GM12878 (cell line): ENCODE data around the gene GLE1. TPM values are rescaled to one million over a fixed set of nuclear protein-coding genes. Genes with fewer than 3 reads are reported as not detected.

Source experiments
- ATAC-seq: fragments of 200-7000 bp; cut with Tn5 transposase; 3 replicates; pipeline ENCODE4 v1.9.1; 2020; ENCODE audit warnings: mild to moderate bottlenecking, moderate library complexity
- BruUV-seq: library from RNA; stranded (reverse); fragments of 400-500 nt; replicated peaks from 2 replicates; lab custom pipeline; 2021; lab: Mats Ljungman, UMichigan
- CTCF ChIA-PET: fragments of 300-600 bp; sonication (Branson Sonifier 250); formaldehyde crosslinking; extraction: SDS; loops from one replicate; lab custom pipeline; 2021; ENCODE audit warnings: inconsistent platforms; lab: Yijun Ruan, JAX
- POLR2A ChIA-PET: fragments of 350-600 bp; formaldehyde crosslinking; extraction: SDS; loops from one replicate; lab custom pipeline; 2021; ENCODE audit warnings: inconsistent platforms; lab: Charles Lee
- RAD21 ChIA-PET: fragments of 300-600 bp; sonication (Branson Sonifier 250); formaldehyde crosslinking; loops from one replicate; lab custom pipeline; 2023; ENCODE audit warnings: antibody characterized with exemption; ENCODE audit not compliant: unreplicated experiment; lab: Charles Lee
- SMC1A ChIA-PET: fragments of 300-600 bp; sonication (Branson Sonifier 250); formaldehyde crosslinking; loops from one replicate; lab custom pipeline; 2023; ENCODE audit not compliant: unreplicated experiment, uncharacterized antibody; lab: Charles Lee
- DNase-seq: peaks from one replicate; pipeline ENCODE4 v3.0.0-alpha.2; 2011; ENCODE audit warnings: low read depth, low spot score
- FAIRE-seq: peaks from 3 replicates; lab custom pipeline; 2011; peaks lifted over from hg19 to GRCh38; lab: Jason Lieb, UNC
- H2AFZ ChIP-seq: 2 replicates; pipeline ENCODE4 v1.6.0; 2011; ENCODE audit warnings: low read depth, low read length, control low read depth; ENCODE audit not compliant: control insufficient read depth
- H3K27ac ChIP-seq: 2 replicates; pipeline ENCODE4 v1.5.1; 2011; ENCODE audit warnings: control low read depth; ENCODE audit not compliant: control insufficient read depth, insufficient read depth
- H3K27me3 ChIP-seq, 2 experiments: replicated peaks in 1 of 2; 2 replicates each; pipeline versions ENCODE4 v1.6.0 to v1.6.1; 2011; ENCODE audit warnings: low read length in 1 of 2; ENCODE audit not compliant: control insufficient read depth in 2 of 2, insufficient read depth in 2 of 2
- H3K36me3 ChIP-seq, 2 experiments: 2 replicates each; pipeline ENCODE4 v1.5.1; 2011; ENCODE audit warnings: low read length in 1 of 2; ENCODE audit not compliant: control insufficient read depth in 2 of 2, insufficient read depth in 2 of 2
- H3K4me1 ChIP-seq: 2 replicates; pipeline ENCODE4 v1.6.1; 2011; ENCODE audit warnings: mild to moderate bottlenecking, low read length, moderate library complexity, mixed read lengths; ENCODE audit not compliant: control insufficient read depth, insufficient read depth
- H3K4me2 ChIP-seq: 2 replicates; pipeline ENCODE4 v1.6.0; 2011; ENCODE audit warnings: control low read depth; ENCODE audit not compliant: control insufficient read depth, insufficient read depth
- H3K4me3 ChIP-seq: fragments of 200-600 bp; sonication (generic); 2 replicates; pipeline ENCODE4 v1.5.1; 2016
- H3K79me2 ChIP-seq: 2 replicates; pipeline ENCODE4 v1.6.0; 2011; ENCODE audit warnings: low read length; ENCODE audit not compliant: control insufficient read depth, insufficient read depth
- H3K9ac ChIP-seq: 2 replicates; pipeline ENCODE4 v1.8.0; 2011; ENCODE audit warnings: low read length, control low read depth, mixed read lengths; ENCODE audit not compliant: control insufficient read depth, insufficient read depth
- H3K9me3 ChIP-seq: replicated peaks from 3 replicates; pipeline ENCODE4 v1.5.1; 2011; ENCODE audit warnings: mild to moderate bottlenecking, low read length; ENCODE audit not compliant: control insufficient read depth, insufficient read depth
- H4K20me1 ChIP-seq: 2 replicates; pipeline ENCODE4 v1.6.0; 2011; ENCODE audit not compliant: control insufficient read depth, insufficient read depth
- CBX5 ChIP-seq: sonication (generic); IDR thresholded peaks from 2 replicates; pipeline ENCODE4 v1.6.1; 2016; ENCODE audit warnings: low read depth, moderate library complexity, mild to moderate bottlenecking, inconsistent platforms
- CREB1 ChIP-seq: IDR thresholded peaks from 2 replicates; pipeline ENCODE4 v1.6.1; 2012; ENCODE audit warnings: low read depth, mild to moderate bottlenecking, inconsistent platforms
- EZH2 ChIP-seq: IDR thresholded peaks from 2 replicates; pipeline ENCODE4 v1.6.1; 2012; ENCODE audit warnings: low read depth, mild to moderate bottlenecking, control low read depth, inconsistent platforms, low read length, borderline replicate concordance; ENCODE audit not compliant: control insufficient read depth
- HCFC1 ChIP-seq: fragments of 150-350 bp; IDR thresholded peaks from 2 replicates; pipeline ENCODE4 v1.6.1; 2014; ENCODE audit warnings: low read length
- MTA2 ChIP-seq: fragments of 450-650 bp; IDR thresholded peaks from 2 replicates; pipeline ENCODE4 v1.6.1; 2016; ENCODE audit warnings: low read depth, mild to moderate bottlenecking, moderate library complexity
- NFYA ChIP-seq: IDR thresholded peaks from 2 replicates; pipeline ENCODE4 v1.6.1; 2011; ENCODE audit warnings: low read depth, mild to moderate bottlenecking, low read length, improper control_type of control experiment, borderline replicate concordance
- RELA ChIP-seq: fragments of 450-650 bp; IDR thresholded peaks from 2 replicates; pipeline ENCODE4 v1.8.0; 2014; ENCODE audit warnings: borderline replicate concordance; ENCODE audit not compliant: partially characterized antibody
- TCF7 ChIP-seq: IDR thresholded peaks from 2 replicates; pipeline ENCODE4 v1.6.1; 2014; ENCODE audit warnings: antibody characterized with exemption, borderline replicate concordance
- ZNF207 ChIP-seq: fragments of 450-650 bp; IDR thresholded peaks from 2 replicates; pipeline ENCODE4 v1.6.1; 2014; ENCODE audit warnings: antibody characterized with exemption, mild to moderate bottlenecking, borderline replicate concordance
- WGBS: methylation state at CpG from one replicate; pipeline ENCODE4 v1.1.6; 2016; ENCODE audit warnings: low lambda C conversion rate; ENCODE audit not compliant: insufficient replicate concordance, insufficient coverage; ENCODE audit errors: missing lambda C conversion rate; 5-methylcytosine and 5-hydroxymethylcytosine counted together
- in situ Hi-C: fragments of 300-500 bp; cut with MboI; formaldehyde crosslinking; loops from 9 replicates; pipeline ENCODE4 v1.14.3; 2018; ENCODE audit warnings: mixed read lengths
- intact Hi-C: fragments of 100-400 bp; cut with micrococcal nuclease; formaldehyde crosslinking; loops from one replicate; pipeline ENCODE4 v1.14.2; 2022; ENCODE audit not compliant: unreplicated experiment
- polyA plus RNA-seq, 11 experiments: library from polyadenylated mRNA; depleted of rRNA in 4 of 11; unstranded in 6 of 11; stranded (reverse) in 5 of 11; fragments of >200 nt; fragmentation: Nextera tagmentation in 4 of 11; fragmentation: Illumina TruSeq in 1 of 11; extraction: Ambion mirVana in 4 of 11; extraction: Trizol in 1 of 11; gene quantifications; 1 replicate in 1 of 11; 2 replicates in 10 of 11; pipeline versions ENCODE4 v1.2.1 to v1.2.3, GENCODE V29; 2011 to 2016; ENCODE audit warnings: inconsistent platforms in 2 of 11, missing spikeins in 2 of 11, low read depth in 1 of 11
- total RNA-seq, 4 experiments: library from RNA; depleted of rRNA in 3 of 4; stranded (reverse); fragments of >200 nt in 3 of 4; fragmentation: Illumina TruSeq in 1 of 4; extraction: Trizol in 1 of 4; gene quantifications; 2 replicates each; pipeline versions ENCODE4 v1.2.1 to v1.2.3, GENCODE V29; 2013 to 2021
- TF ChIP-seq, protein P1 (sequence below): fragments of 450-650 bp; formaldehyde crosslinking; IDR thresholded peaks from 2 replicates; pipeline ENCODE4 v1.5.0; 2022; ENCODE audit warnings: mild to moderate bottlenecking, missing genetic modification characterization
- TF ChIP-seq, protein P2 (sequence below): IDR thresholded peaks from 2 replicates; pipeline ENCODE4 v1.6.1; 2011; ENCODE audit warnings: mild to moderate bottlenecking, low read depth, low read length, moderate library complexity; ENCODE audit not compliant: insufficient replicate concordance

GLE1 gene
- total and polyA plus RNA-seq, 10 of the 15 experiments (the other 5 are each of a cell fraction or from before 2014, with no cell fraction given) = 17.4 to 52.0 (median 37.7) TPM

- Histone ChIP-seq H4K20me1 (no peaks in the 10 kb centered on the region), H3K9me3 (no peaks in the 10 kb centered on the region), H3K27ac (no peak overlapping the region), H3K4me2 (no peak overlapping the region), H3K4me1 (no peaks in the 10 kb centered on the region), H3K27me3 (no peaks in the 10 kb centered on the region), H3K79me2 (no peaks in the 10 kb centered on the region), H3K36me3 (peaks cover 5 to 22% of the 10 kb centered on the region in 2 experiments), H3K4me3 (no peak overlapping the region), H3K9ac (no peak overlapping the region), H2AFZ (no peak overlapping the region)
- in situ Hi-C loops (no loop called here), intact Hi-C loops (no loop called here)
- FAIRE-seq (no peak), DNase-seq (no peak), ATAC-seq (no peak)
- RAD21 ChIA-PET = interaction anchor here (1.2 kb wide), 1 partner anchor 10 kb away, joined by 4 read pairs; no protein-coding TSS in a partner anchor
- 93% methylated on average over 3 of the region's 3 CpGs for WGBS
- CTCF ChIA-PET = interaction anchor here (0.6 to 1.0 kb wide), 5 partner anchors 11 to 1236 kb away, joined by 3 to 5 read pairs (median 3); no protein-coding TSS in a partner anchor
- POLR2A ChIA-PET = interaction anchor here (0.6 to 2.0 kb wide), 3 partner anchors 11 to 103 kb away, joined by 3 to 8 read pairs (median 3); partner anchors contain the start of gene SPTAN1
- no TSS peak for BruUV-seq
- SMC1A ChIA-PET = interaction anchor here (1.1 to 2.1 kb wide), 4 partner anchors 10 to 179 kb away, joined by 3 to 5 read pairs (median 4); no protein-coding TSS in a partner anchor
- TF ChIP-seq, protein P1, sequence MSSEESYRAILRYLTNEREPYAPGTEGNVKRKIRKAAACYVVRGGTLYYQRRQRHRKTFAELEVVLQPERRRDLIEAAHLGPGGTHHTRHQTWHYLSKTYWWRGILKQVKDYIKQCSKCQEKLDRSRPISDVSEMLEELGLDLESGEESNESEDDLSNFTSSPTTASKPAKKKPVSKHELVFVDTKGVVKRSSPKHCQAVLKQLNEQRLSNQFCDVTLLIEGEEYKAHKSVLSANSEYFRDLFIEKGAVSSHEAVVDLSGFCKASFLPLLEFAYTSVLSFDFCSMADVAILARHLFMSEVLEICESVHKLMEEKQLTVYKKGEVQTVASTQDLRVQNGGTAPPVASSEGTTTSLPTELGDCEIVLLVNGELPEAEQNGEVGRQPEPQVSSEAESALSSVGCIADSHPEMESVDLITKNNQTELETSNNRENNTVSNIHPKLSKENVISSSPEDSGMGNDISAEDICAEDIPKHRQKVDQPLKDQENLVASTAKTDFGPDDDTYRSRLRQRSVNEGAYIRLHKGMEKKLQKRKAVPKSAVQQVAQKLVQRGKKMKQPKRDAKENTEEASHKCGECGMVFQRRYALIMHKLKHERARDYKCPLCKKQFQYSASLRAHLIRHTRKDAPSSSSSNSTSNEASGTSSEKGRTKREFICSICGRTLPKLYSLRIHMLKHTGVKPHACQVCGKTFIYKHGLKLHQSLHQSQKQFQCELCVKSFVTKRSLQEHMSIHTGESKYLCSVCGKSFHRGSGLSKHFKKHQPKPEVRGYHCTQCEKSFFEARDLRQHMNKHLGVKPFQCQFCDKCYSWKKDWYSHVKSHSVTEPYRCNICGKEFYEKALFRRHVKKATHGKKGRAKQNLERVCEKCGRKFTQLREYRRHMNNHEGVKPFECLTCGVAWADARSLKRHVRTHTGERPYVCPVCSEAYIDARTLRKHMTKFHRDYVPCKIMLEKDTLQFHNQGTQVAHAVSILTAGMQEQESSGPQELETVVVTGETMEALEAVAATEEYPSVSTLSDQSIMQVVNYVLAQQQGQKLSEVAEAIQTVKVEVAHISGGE (CRISPR knock-in tag) = no peak
- TF ChIP-seq RELA (no peak), HCFC1 (no peak), MTA2 (no peak), CBX5 (no peak), EZH2 (no peak), ZNF207 (no peak), NFYA (no peak), TCF7 (no peak), CREB1 (no peak)
- TF ChIP-seq, protein P2, sequence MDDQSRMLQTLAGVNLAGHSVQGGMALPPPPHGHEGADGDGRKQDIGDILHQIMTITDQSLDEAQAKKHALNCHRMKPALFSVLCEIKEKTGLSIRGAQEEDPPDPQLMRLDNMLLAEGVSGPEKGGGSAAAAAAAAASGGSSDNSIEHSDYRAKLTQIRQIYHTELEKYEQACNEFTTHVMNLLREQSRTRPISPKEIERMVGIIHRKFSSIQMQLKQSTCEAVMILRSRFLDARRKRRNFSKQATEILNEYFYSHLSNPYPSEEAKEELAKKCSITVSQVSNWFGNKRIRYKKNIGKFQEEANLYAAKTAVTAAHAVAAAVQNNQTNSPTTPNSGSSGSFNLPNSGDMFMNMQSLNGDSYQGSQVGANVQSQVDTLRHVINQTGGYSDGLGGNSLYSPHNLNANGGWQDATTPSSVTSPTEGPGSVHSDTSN = no peak
Measured at GRCh38 chr9:128540634-128541360, 36.3 kb downstream of the GLE1 start.
